GM12878 (cell line): ENCODE results near the gene PRPF6.

ENCODE experiments used
- ATF7 ChIP-seq: fragments of 450-650 bp; IDR thresholded peaks from 2 replicates; pipeline ENCODE4 v1.6.1; 2016; ENCODE audit warnings: low read depth, mild to moderate bottlenecking
- CHD1 ChIP-seq: IDR thresholded peaks from 2 replicates; pipeline ENCODE4 v1.6.1; 2012; ENCODE audit warnings: low read depth, low read length, improper control_type of control experiment
- JUND ChIP-seq: IDR thresholded peaks from 2 replicates; pipeline ENCODE4 v1.6.1; 2012; ENCODE audit warnings: low read depth, mild to moderate bottlenecking, low read length, improper control_type of control experiment, moderate library complexity
- ZNF217 ChIP-seq: fragments of 450-650 bp; IDR thresholded peaks from 2 replicates; pipeline ENCODE4 v1.6.1; 2017; ENCODE audit warnings: antibody characterized with exemption, mild to moderate bottlenecking
- ZNF274 ChIP-seq: IDR thresholded peaks from one replicate; pipeline ENCODE4 v1.8.0; 2011; ENCODE audit not compliant: insufficient read length, insufficient read depth
- TF ChIP-seq, protein P1 (sequence below): fragments of 450-650 bp; conservative IDR thresholded peaks from 2 replicates; pipeline ENCODE4 v1.6.1; 2017; ENCODE audit warnings: mild to moderate bottlenecking, moderate library complexity

DNA sequence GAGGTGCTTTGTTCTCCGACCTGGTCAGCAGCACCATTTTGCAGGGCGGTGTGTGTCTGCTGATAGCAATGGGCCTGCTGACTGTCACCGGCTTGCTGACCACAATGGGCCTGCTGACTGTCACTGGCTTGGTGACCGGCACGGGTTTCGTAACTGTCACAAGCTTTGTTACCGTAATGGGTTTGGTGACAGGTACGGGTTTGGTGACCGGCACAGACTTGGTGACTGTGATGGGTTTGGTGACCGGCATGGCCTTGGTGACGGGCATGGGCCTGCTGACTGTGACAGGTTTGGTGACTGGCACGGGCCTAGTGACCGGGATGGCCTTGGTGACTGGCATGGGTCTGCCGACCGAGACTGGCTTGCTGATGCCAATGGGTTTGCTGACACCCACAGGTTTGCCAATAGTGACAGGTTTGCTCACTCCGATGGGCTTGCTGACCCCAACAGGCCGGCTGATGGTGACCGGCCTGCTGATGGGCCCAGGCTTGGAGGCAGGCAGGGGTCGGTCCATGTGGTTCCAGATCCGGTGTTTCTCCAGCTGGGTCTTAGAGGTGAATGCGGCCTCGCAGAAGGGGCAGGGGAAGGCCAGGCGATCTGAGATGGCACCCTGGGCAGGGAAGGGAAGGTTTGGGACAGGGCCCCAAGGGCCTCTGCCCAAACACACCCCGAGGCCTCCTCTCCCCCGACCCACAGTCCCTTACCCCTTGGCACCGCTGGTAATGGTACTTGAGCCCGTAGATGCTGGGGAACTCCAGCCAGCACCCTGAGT lies 14.6 kb upstream of the PRPF6 start:
- TF ChIP-seq CHD1 (no peak), ATF7 (no peak), JUND (no peak), ZNF274 (no peak), ZNF217 (no peak)
- TF ChIP-seq, protein P1, sequence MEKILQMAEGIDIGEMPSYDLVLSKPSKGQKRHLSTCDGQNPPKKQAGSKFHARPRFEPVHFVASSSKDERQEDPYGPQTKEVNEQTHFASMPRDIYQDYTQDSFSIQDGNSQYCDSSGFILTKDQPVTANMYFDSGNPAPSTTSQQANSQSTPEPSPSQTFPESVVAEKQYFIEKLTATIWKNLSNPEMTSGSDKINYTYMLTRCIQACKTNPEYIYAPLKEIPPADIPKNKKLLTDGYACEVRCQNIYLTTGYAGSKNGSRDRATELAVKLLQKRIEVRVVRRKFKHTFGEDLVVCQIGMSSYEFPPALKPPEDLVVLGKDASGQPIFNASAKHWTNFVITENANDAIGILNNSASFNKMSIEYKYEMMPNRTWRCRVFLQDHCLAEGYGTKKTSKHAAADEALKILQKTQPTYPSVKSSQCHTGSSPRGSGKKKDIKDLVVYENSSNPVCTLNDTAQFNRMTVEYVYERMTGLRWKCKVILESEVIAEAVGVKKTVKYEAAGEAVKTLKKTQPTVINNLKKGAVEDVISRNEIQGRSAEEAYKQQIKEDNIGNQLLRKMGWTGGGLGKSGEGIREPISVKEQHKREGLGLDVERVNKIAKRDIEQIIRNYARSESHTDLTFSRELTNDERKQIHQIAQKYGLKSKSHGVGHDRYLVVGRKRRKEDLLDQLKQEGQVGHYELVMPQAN: no peak
